Activated B cell treated with CpG ODN at 0.5 μM for 24 hours (primary cell): ENCODE results near the gene SMIM20. TPM values are rescaled to one million over a fixed set of nuclear protein-coding genes. Genes with fewer than 3 reads are reported as not detected.

Source experiments
- ATAC-seq: fragments of 200-7000 bp; cut with Tn5 transposase; one replicate; pipeline ENCODE4 v1.10.0; 2021; ENCODE audit warnings: low read depth, mild to moderate bottlenecking, moderate library complexity
- CTCF ChIA-PET: fragments of 350-600 bp; sonication (Branson Sonifier 250); formaldehyde crosslinking; loops from one replicate; lab custom pipeline; 2021; ENCODE audit warnings: antibody characterized with exemption; lab: Charles Lee
- POLR2A ChIA-PET: fragments of 350-600 bp; sonication (Branson Sonifier 250); formaldehyde crosslinking; loops from one replicate; lab custom pipeline; 2021; ENCODE audit warnings: antibody characterized with exemption; lab: Charles Lee
- DNase-seq: peaks from one replicate; pipeline ENCODE4 v3.0.0; 2022
- H3K27ac Mint-ChIP-seq: one replicate; pipeline ENCODE4 v1.8.0; 2020; ENCODE audit warnings: mixed read lengths
- H3K27me3 Mint-ChIP-seq: one replicate; pipeline ENCODE4 v1.8.0; 2021; ENCODE audit warnings: mixed read lengths
- H3K36me3 Mint-ChIP-seq: one replicate; pipeline ENCODE4 v1.8.0; 2021; ENCODE audit warnings: low read depth, mixed read lengths
- H3K4me1 Mint-ChIP-seq: one replicate; pipeline ENCODE4 v1.8.0; 2021; ENCODE audit warnings: mixed read lengths
- H3K4me3 Mint-ChIP-seq: one replicate; pipeline ENCODE4 v1.8.0; 2020; ENCODE audit warnings: mild to moderate bottlenecking, mixed read lengths
- H3K9me3 Mint-ChIP-seq: one replicate; pipeline ENCODE4 v1.8.0; 2020; ENCODE audit warnings: mixed read lengths
- CTCF ChIP-seq: fragments of 200-600 bp; IDR thresholded peaks from one replicate; pipeline ENCODE4 v1.8.0; 2022; ENCODE audit warnings: antibody characterized with exemption, mild to moderate bottlenecking
- intact Hi-C: fragments of 100-400 bp; cut with micrococcal nuclease; formaldehyde crosslinking; loops from one replicate; pipeline ENCODE4 v1.15.1; 2024
- total RNA-seq: library from RNA; stranded (reverse); gene quantifications from 2 replicates; pipeline ENCODE4 v1.2.3, GENCODE V29; 2022

The SMIM20 gene
- total RNA-seq, 1 donor from 2014 or later: 18.7 TPM

GRCh38 chr4:25923745-25924144 lies 9.7 kb downstream of the SMIM20 start:
- H3K4me1 Mint-ChIP-seq: no peaks in the 10 kb centered on the region
- H3K4me3 Mint-ChIP-seq: no peak overlapping the region

GRCh38 chr4:25925486-25926201 lies 11.6 kb downstream of the SMIM20 start:
- ATAC-seq: peak; percentile 57
- intact Hi-C loops: loop anchor here (1.0 to 5.0 kb wide), 5 partner anchors 62 to 485 kb away; no protein-coding TSS in a partner anchor

More at GRCh38 chr4:25923745-25924144, 9.7 kb downstream of the SMIM20 start:
- no peaks in the 10 kb centered on the region for H3K9me3 Mint-ChIP-seq
- no peaks in the 10 kb centered on the region for H3K27me3 Mint-ChIP-seq
- TF ChIP-seq CTCF: no peak
- H3K27ac Mint-ChIP-seq: no peak overlapping the region
- CTCF ChIA-PET: no interaction called here
- no peak for ATAC-seq
- DNase-seq: no peak
- POLR2A ChIA-PET: interaction anchor here (1.0 kb wide), 1 partner anchor 10 kb away, joined by 3 read pairs; the partner anchor contains the start of gene SMIM20
- intact Hi-C loops: loop anchor here (2.0 kb wide), 1 partner anchor 407 kb away; no protein-coding TSS in a partner anchor
- peaks cover 26% of the 10 kb centered on the region for H3K36me3 Mint-ChIP-seq

GRCh38 chr4:25926462-25926861 lies 12.4 kb downstream of the SMIM20 start:
- ATAC-seq (no peak), DNase-seq (no peak)
- H3K9me3 Mint-ChIP-seq: no peaks in the 10 kb centered on the region
- no peaks in the 10 kb centered on the region for H3K4me1 Mint-ChIP-seq
- no peaks in the 10 kb centered on the region for H3K27me3 Mint-ChIP-seq
- no peak for TF ChIP-seq CTCF
- intact Hi-C loops: loop anchor here (1.0 to 5.0 kb wide), 3 partner anchors 61 to 484 kb away; no protein-coding TSS in a partner anchor
- H3K4me3 Mint-ChIP-seq: no peak overlapping the region
- POLR2A ChIA-PET: no interaction called here
- CTCF ChIA-PET: interaction anchor here (1.0 to 2.6 kb wide), 5 partner anchors 62 to 484 kb away, joined by 3 to 9 read pairs (median 7); no protein-coding TSS in a partner anchor
- no peak overlapping the region for H3K27ac Mint-ChIP-seq
- peaks cover 38% of the 10 kb centered on the region for H3K36me3 Mint-ChIP-seq

More at GRCh38 chr4:25925486-25926201, 11.6 kb downstream of the SMIM20 start:
- Mint-ChIP-seq H3K27ac (no peak overlapping the region), H3K9me3 (no peaks in the 10 kb centered on the region), H3K36me3 (peaks cover 41% of the 10 kb centered on the region), H3K4me1 (no peaks in the 10 kb centered on the region), H3K4me3 (no peak overlapping the region), H3K27me3 (no peaks in the 10 kb centered on the region)
- DNase-seq: no peak
- ChIA-PET POLR2A (no interaction called here), CTCF (interaction anchor here (0.7 to 2.6 kb wide), 6 partner anchors 62 to 485 kb away, joined by 3 to 9 read pairs (median 6); no protein-coding TSS in a partner anchor)
- no peak for TF ChIP-seq CTCF

GRCh38 chr4:25927361-25928195 lies 13.6 kb downstream of the SMIM20 start:
- H3K27ac Mint-ChIP-seq: no peak overlapping the region
- H3K4me1 Mint-ChIP-seq: no peaks in the 10 kb centered on the region
- TF ChIP-seq CTCF: no peak
- CTCF ChIA-PET: interaction anchor here (0.6 to 2.6 kb wide), 5 partner anchors 11 to 400 kb away, joined by 3 to 9 read pairs (median 6); no protein-coding TSS in a partner anchor
- DNase-seq (no peak), ATAC-seq (no peak)
- no peaks in the 10 kb centered on the region for H3K27me3 Mint-ChIP-seq
- POLR2A ChIA-PET: interaction anchor here (2.7 kb wide), 1 partner anchor 14 kb away, joined by 11 read pairs; the partner anchor contains the start of gene SMIM20
- no peaks in the 10 kb centered on the region for H3K9me3 Mint-ChIP-seq
- intact Hi-C loops: loop anchor here (5.0 kb wide), 2 partner anchors 60 to 155 kb away; no protein-coding TSS in a partner anchor
- peaks cover 33% of the 10 kb centered on the region for H3K36me3 Mint-ChIP-seq
- no peak overlapping the region for H3K4me3 Mint-ChIP-seq
